KOPT-K1 (cell line): ENCODE results near the gene KLHDC2.

Experiments
- H3K27ac ChIP-seq: fragments of 200-600 bp; sonication (generic); 2 replicates; pipeline ENCODE4 v1.5.1; 2016; ENCODE audit warnings: antibody characterized with exemption, mild to moderate bottlenecking, low read depth, low read length; ENCODE audit not compliant: poor library complexity, severe bottlenecking
- H3K36me3 ChIP-seq: fragments of 200-600 bp; sonication (generic); 2 replicates; pipeline ENCODE4 v1.5.1; 2017; ENCODE audit warnings: antibody characterized with exemption, mild to moderate bottlenecking, low read length, moderate library complexity; ENCODE audit not compliant: insufficient read depth
- H3K9me3 ChIP-seq: fragments of 200-600 bp; sonication (generic); 2 replicates; pipeline ENCODE4 v1.5.1; 2017; ENCODE audit warnings: antibody characterized with exemption, low read length, mild to moderate bottlenecking; ENCODE audit not compliant: insufficient read depth, poor library complexity, severe bottlenecking

Gene KLHDC2

DNA sequence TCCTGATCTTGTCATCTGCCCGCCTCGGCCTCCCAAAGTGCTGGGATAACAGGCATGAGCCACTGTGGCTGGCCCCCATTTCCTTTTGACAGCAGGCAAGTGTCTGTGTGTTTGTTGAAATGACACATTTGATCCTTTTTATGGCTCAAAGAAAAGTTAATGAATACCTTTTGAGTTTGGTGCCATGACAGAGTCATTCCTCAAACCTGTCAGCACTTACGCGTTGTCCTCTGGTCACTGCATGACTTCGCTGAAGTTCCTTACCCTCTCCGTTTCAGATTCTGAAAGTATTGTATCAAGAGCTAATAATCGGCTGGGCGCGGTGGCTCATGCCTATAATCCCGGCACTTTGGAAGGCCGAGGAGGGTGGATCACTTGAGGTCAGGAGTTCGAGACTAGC lies 52.2 kb downstream of the KLHDC2 start:
- Histone ChIP-seq H3K27ac (no peak overlapping the region), H3K36me3 (peaks cover 82% of the 10 kb centered on the region), H3K9me3 (peaks cover 14% of the 10 kb centered on the region)

DNA sequence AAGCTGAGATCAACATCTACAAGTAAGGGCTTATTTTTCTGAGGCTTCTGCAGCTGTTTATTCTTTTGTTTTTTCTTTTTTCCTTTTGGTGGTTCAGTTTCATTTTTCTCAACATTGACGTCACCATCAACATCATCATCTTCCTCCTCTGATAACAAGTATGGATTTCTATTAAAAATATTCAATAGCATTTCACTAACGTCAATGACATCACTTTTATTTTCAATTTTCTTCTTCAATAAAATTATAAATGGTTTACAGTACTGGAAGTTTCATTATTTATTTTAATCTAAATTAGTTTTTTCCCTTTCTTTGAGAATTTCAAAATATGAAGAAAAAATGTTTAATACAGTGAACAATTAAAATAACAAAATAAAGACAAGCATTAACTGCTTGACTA lies 60.7 kb downstream of the KLHDC2 start:
- no peak overlapping the region for H3K27ac ChIP-seq
- peaks cover 98% of the 10 kb centered on the region for H3K36me3 ChIP-seq
- no peaks in the 10 kb centered on the region for H3K9me3 ChIP-seq
